ENCODE data around the gene APOA4.

- TF ChIP-seq CTCF (IDR thresholded peaks at IDR 0.05) (no peak), POLR2A (IDR thresholded peaks at IDR 0.05) (no peak), POLR2AphosphoS5 (IDR thresholded peaks at IDR 0.05) (no peak), EP300 (IDR thresholded peaks at IDR 0.05; ENCODE audit: low read depth) (no peak)
Measured at GRCh38 chr11:116782728-116783127, 40.4 kb downstream of the APOA4 start.
